SK-N-SH treated with all-trans-retinoic acid at 6 μM for 48 hours (cell line): ENCODE results near the gene PLPPR5.

ENCODE experiments used
- ATAC-seq: fragments of 200-7000 bp; cut with Tn5 transposase; 3 replicates; pipeline ENCODE4 v1.9.1; 2020; ENCODE audit warnings: mild to moderate bottlenecking, moderate library complexity
- ARNTL ChIP-seq: fragments of 450-650 bp; formaldehyde crosslinking; IDR thresholded peaks from 2 replicates; pipeline ENCODE4 v1.5.0; 2020; ENCODE audit warnings: low read depth, mild to moderate bottlenecking, moderate library complexity, borderline replicate concordance
- BACH2 ChIP-seq: fragments of 250-450 bp; sonication (Bioruptor Pico); IDR thresholded peaks from 2 replicates; pipeline ENCODE4 v1.9.0; 2021; ENCODE audit warnings: mild to moderate bottlenecking, borderline replicate concordance
- CREB5 ChIP-seq: fragments of 250-450 bp; sonication (Bioruptor Pico); IDR thresholded peaks from 2 replicates; pipeline ENCODE4 v1.5.1; 2020; ENCODE audit warnings: low read depth, mild to moderate bottlenecking, moderate library complexity
- CSDC2 ChIP-seq: fragments of 250-450 bp; sonication (Bioruptor Pico); IDR thresholded peaks from 2 replicates; pipeline ENCODE4 v1.5.0; 2020; ENCODE audit warnings: mild to moderate bottlenecking, moderate library complexity
- CSRNP3 ChIP-seq: fragments of 250-450 bp; sonication (Bioruptor Pico); IDR thresholded peaks from 2 replicates; pipeline ENCODE4 v1.5.1; 2021; ENCODE audit warnings: mild to moderate bottlenecking, moderate library complexity
- GLIS3 ChIP-seq: fragments of 250-450 bp; sonication (Bioruptor Pico); IDR thresholded peaks from 2 replicates; pipeline ENCODE4 v1.5.0; 2020; ENCODE audit warnings: mild to moderate bottlenecking, moderate library complexity
- OSR1 ChIP-seq: fragments of 250-450 bp; sonication (Bioruptor Pico); IDR thresholded peaks from 2 replicates; pipeline ENCODE4 v1.8.0; 2022; ENCODE audit warnings: moderate library complexity, mild to moderate bottlenecking, inconsistent platforms
- PATZ1 ChIP-seq: fragments of 250-450 bp; sonication (Bioruptor Pico); IDR thresholded peaks from 2 replicates; pipeline ENCODE4 v1.8.0; 2020; ENCODE audit warnings: mild to moderate bottlenecking, moderate library complexity, borderline replicate concordance
- POU6F1 ChIP-seq: fragments of 250-450 bp; sonication (Bioruptor Pico); IDR thresholded peaks from 2 replicates; pipeline ENCODE4 v1.8.0; 2021; ENCODE audit warnings: low read depth, mild to moderate bottlenecking, moderate library complexity, borderline replicate concordance
- PPARA ChIP-seq: fragments of 250-450 bp; sonication (Bioruptor Pico); IDR thresholded peaks from 2 replicates; pipeline ENCODE4 v1.5.0; 2020; ENCODE audit warnings: mild to moderate bottlenecking, borderline replicate concordance
- RARB ChIP-seq: fragments of 250-450 bp; sonication (Bioruptor Pico); IDR thresholded peaks from 2 replicates; pipeline ENCODE4 v1.8.0; 2021; ENCODE audit warnings: mild to moderate bottlenecking, moderate library complexity
- SNAI2 ChIP-seq: fragments of 250-450 bp; sonication (Bioruptor Pico); IDR thresholded peaks from 2 replicates; pipeline ENCODE4 v1.5.0; 2020; ENCODE audit warnings: mild to moderate bottlenecking, moderate library complexity
- TCF4 ChIP-seq: fragments of 250-450 bp; sonication (Bioruptor Pico); IDR thresholded peaks from 2 replicates; pipeline ENCODE4 v1.8.0; 2021; ENCODE audit warnings: mild to moderate bottlenecking, moderate library complexity, borderline replicate concordance
- TOX ChIP-seq: fragments of 250-450 bp; sonication (Bioruptor Pico); IDR thresholded peaks from 2 replicates; pipeline ENCODE4 v1.8.0; 2021; ENCODE audit warnings: mild to moderate bottlenecking, moderate library complexity, borderline replicate concordance
- TSHZ2 ChIP-seq: fragments of 250-450 bp; sonication (Bioruptor Pico); IDR thresholded peaks from 2 replicates; pipeline ENCODE4 v1.5.0; 2020; ENCODE audit warnings: mild to moderate bottlenecking, moderate library complexity
- ZFP3 ChIP-seq: fragments of 250-450 bp; sonication (Bioruptor Pico); IDR thresholded peaks from 2 replicates; pipeline ENCODE4 v1.5.0; 2020; ENCODE audit warnings: mild to moderate bottlenecking, moderate library complexity
- ZFP30 ChIP-seq: fragments of 450-650 bp; formaldehyde crosslinking; IDR thresholded peaks from 2 replicates; pipeline ENCODE4 v1.5.0; 2022; ENCODE audit warnings: mild to moderate bottlenecking, moderate library complexity
- ZNF565 ChIP-seq: fragments of 450-650 bp; formaldehyde crosslinking; conservative IDR thresholded peaks from 2 replicates; pipeline ENCODE4 v1.5.0; 2020; ENCODE audit warnings: low read depth, mild to moderate bottlenecking, moderate library complexity
- ZNF8 ChIP-seq: fragments of 450-650 bp; formaldehyde crosslinking; IDR thresholded peaks from 2 replicates; pipeline ENCODE4 v1.5.0; 2020; ENCODE audit warnings: mild to moderate bottlenecking, moderate library complexity

Gene PLPPR5

GRCh38 chr1:99007366-99007765, 2.7 kb upstream of the PLPPR5 start:
- no peak for ATAC-seq
- TF ChIP-seq RARB (CRISPR knock-in tag) (no peak), TCF4 (CRISPR knock-in tag) (no peak), PPARA (CRISPR knock-in tag) (no peak), ZFP30 (no peak), BACH2 (CRISPR knock-in tag) (no peak), GLIS3 (CRISPR knock-in tag) (no peak), CSRNP3 (no peak), ZNF8 (no peak), ZNF565 (CRISPR knock-in tag) (no peak), TSHZ2 (no peak), OSR1 (CRISPR knock-in tag) (no peak), PATZ1 (CRISPR knock-in tag) (no peak), CSDC2 (no peak)

GRCh38 chr1:99005537-99005942, 879 bp upstream of the PLPPR5 start:
- ATAC-seq: peak; percentile 83
- TF ChIP-seq ZNF8: no peak
- TF ChIP-seq OSR1 (CRISPR knock-in tag): no peak
- TF ChIP-seq ARNTL: no peak
- TF ChIP-seq POU6F1 (CRISPR knock-in tag): no peak
- TF ChIP-seq RARB (CRISPR knock-in tag): no peak

GRCh38 chr1:99004254-99004860, 304 bp downstream of the PLPPR5 start:
- ATAC-seq: peak; percentile 71
- no peak for TF ChIP-seq TOX (CRISPR knock-in tag)
- no peak for TF ChIP-seq BACH2 (CRISPR knock-in tag)
- no peak for TF ChIP-seq POU6F1 (CRISPR knock-in tag)
- no peak for TF ChIP-seq CREB5 (CRISPR knock-in tag)
- no peak for TF ChIP-seq TSHZ2
- TF ChIP-seq OSR1 (CRISPR knock-in tag): no peak
- no peak for TF ChIP-seq SNAI2 (CRISPR knock-in tag)
- no peak for TF ChIP-seq ZFP3 (CRISPR knock-in tag)
